ENCODE results near the gene SMIM21.

Gene SMIM21

DNA sequence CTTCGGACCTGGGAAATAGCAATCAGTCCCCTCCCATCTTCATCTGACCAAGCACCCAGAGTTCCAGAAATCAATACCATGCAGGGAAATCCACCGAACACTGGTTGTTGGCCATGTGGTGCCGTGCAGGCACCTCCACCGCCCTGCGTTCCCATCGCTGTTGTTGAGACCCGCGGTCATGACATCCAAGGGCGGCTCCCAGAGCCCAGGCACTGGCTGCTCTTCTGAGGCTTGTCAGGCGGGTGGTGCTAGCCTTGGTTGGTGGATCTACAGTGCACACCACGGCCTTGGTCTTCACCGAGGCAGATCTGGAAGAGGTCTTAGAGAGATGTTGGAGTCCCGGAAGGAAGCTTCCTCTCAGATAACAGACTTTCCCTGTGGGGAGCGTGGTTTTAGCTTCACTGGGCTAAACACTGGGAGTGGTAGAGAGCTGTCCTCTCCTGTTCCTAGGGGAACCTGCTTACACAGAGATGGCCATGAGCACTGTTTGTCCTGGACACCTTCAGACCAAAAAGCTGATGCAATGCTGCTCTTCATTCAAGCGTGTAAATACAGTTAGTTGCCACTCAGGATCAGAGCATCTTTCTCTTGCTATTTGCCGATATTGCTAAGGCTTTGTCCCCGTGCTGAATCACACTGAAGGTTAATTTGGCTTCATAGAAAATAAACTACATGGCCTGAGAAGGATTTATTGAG, 58.3 kb downstream of the SMIM21 start:
- no peak for DNase-seq (ENCODE audit: low read depth)
- no peak overlapping the region for H3K4me3 ChIP-seq (ENCODE audit: low read depth, low read length)
- TF ChIP-seq, protein P1, sequence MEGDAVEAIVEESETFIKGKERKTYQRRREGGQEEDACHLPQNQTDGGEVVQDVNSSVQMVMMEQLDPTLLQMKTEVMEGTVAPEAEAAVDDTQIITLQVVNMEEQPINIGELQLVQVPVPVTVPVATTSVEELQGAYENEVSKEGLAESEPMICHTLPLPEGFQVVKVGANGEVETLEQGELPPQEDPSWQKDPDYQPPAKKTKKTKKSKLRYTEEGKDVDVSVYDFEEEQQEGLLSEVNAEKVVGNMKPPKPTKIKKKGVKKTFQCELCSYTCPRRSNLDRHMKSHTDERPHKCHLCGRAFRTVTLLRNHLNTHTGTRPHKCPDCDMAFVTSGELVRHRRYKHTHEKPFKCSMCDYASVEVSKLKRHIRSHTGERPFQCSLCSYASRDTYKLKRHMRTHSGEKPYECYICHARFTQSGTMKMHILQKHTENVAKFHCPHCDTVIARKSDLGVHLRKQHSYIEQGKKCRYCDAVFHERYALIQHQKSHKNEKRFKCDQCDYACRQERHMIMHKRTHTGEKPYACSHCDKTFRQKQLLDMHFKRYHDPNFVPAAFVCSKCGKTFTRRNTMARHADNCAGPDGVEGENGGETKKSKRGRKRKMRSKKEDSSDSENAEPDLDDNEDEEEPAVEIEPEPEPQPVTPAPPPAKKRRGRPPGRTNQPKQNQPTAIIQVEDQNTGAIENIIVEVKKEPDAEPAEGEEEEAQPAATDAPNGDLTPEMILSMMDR (IDR thresholded peaks at IDR 0.05; ENCODE audit: low read depth, low read length, missing control alignments), result no peak

DNA sequence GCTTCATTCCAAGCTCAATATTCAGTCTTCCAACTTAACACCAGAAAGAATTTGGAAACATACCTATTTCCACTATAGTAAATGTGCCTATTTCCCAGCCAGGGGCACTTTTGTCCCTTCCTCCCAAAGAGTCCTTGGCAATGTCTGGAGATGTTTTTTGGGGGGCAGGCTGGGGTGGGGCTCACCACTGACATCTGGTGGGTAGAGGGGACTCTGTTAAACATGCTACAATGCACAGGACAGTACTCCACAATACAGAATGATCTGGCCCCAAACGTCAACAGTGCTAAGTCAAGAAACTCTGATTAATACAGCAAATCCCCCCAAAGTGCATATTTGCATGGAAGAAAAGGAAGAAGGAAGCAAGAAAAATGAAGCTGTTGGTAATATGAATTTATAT, 61.7 kb downstream of the SMIM21 start:
- no peak for DNase-seq (ENCODE audit: low read depth)
- TF ChIP-seq, protein P1 (IDR thresholded peaks at IDR 0.05; ENCODE audit: low read depth, low read length, missing control alignments), result no peak
- no peak overlapping the region for H3K4me3 ChIP-seq (ENCODE audit: low read depth, low read length)

DNA sequence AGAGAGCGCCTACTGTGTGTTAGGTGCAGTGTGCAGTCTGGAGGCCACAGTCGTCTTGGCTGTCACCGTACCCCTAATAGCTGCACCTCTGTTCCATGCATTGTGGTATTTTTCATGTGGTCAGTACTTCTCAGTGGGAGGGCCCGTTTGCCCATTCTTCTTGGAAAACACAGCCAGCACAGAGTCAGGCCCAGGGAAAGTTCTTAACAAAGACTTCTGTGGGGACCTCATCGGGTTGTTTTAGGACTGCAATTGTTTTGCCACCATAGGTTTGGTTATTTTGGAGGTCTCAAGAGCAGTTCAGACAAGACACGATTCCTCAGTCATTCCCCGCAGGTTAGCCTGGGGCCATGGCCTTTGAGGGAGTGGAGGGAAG, 62.3 kb downstream of the SMIM21 start:
- TF ChIP-seq, protein P1 (IDR thresholded peaks at IDR 0.05; ENCODE audit: low read depth, low read length, missing control alignments), result no peak
- no peak overlapping the region for H3K4me3 ChIP-seq (ENCODE audit: low read depth, low read length)
- no peak for DNase-seq (ENCODE audit: low read depth)

DNA sequence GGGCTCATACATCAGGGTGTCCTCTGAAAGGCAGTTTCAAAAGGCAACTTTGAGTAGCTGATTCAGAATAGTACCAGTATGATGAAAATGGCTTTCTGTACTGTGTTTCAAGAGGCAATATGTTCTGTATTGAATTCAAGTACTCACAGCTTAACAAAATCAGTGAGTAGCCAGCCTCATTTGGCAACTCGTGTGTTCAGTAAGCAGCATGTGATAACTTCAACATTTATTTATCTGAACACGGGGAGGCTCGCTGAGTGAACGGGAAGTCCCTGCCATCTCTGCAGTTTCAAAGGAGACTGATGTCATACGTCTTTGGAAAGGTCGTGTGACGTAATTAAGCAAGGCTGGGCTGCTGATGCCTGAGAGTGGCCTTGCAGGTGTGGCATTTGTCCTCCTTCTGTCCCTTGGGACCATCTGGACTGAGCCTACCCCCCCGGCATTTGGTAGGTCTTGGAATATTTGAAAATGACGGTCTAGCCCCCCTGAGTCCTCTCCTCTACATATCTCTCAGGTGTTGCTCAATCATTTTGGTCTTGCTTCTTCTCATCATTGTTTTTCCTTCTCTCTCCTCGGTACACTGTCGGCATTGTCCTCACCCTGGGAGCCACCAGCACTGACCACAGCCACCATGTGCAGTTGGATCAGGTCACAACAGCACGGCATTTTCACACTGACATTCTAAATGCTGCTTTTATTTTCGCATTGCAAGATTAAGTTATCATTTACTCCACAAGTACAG, 62.8 kb downstream of the SMIM21 start:
- TF ChIP-seq, protein P1 (IDR thresholded peaks at IDR 0.05; ENCODE audit: low read depth, low read length, missing control alignments), result no peak
- no peak overlapping the region for H3K4me3 ChIP-seq (ENCODE audit: low read depth, low read length)
- no peak for DNase-seq (ENCODE audit: low read depth)

DNA sequence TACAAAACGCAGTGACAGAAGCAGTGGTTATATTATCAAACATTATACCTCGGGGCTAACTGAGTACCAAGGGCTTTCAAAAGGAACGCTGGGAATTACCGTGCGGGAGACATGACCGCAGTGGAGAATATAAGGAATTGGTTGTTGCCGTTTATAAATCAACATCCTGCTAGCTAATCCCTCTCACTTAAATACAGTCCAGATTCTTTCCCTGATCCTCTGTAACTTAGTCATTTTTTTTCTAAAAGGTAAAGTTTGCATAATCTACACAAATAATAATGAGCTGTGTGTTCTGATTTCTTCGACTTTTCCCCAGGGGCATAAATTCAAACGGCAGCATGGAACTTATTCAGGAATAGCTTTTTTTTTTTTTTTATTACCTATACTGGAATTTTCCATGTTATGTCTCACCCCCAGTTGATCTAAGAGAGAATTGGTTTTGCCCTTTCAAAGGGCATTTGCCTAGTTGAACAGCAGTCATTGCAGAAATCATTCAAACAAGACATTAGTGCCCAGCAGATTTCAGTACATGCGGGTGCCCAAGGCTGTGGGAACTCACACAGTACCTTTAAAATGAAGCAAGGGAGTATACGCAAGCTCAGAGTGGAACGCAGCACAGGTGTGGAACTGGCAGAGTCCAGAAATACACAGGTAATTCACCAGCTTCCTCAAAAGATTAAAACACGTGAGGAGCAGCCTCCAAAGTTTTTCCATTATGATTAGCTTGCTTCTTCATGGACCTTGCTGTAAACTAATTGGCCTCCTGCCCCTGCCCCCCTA, 63.9 kb downstream of the SMIM21 start:
- no peak overlapping the region for H3K4me3 ChIP-seq (ENCODE audit: low read depth, low read length)
- TF ChIP-seq, protein P1 (IDR thresholded peaks at IDR 0.05; ENCODE audit: low read depth, low read length, missing control alignments), result no peak
- no peak for DNase-seq (ENCODE audit: low read depth)

DNA sequence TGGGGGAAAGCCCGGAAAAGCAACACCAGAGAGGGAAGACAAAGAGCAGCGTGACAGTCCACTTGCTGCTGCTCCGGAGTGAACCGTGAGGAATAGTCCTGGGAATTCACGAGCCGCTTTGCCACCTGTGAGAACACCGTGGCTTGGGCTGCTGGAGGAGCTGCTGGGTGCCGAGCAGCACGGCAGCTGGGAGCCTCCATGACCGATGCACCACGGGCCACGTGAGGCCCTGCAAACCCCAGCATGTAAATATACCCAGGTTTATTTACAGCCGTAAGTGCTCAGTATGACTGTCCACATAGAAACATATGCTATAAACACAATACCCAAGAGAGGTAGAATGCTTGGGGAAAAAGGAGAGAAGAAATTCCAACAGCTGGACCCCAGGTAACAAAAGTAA, 65.1 kb downstream of the SMIM21 start:
- H3K4me3 ChIP-seq (ENCODE audit: low read depth, low read length), result no peak overlapping the region
- DNase-seq (ENCODE audit: low read depth), result no peak
- TF ChIP-seq, protein P1 (IDR thresholded peaks at IDR 0.05; ENCODE audit: low read depth, low read length, missing control alignments), result no peak
